ENCODE measurements around the gene ANTXRL.

DNA sequence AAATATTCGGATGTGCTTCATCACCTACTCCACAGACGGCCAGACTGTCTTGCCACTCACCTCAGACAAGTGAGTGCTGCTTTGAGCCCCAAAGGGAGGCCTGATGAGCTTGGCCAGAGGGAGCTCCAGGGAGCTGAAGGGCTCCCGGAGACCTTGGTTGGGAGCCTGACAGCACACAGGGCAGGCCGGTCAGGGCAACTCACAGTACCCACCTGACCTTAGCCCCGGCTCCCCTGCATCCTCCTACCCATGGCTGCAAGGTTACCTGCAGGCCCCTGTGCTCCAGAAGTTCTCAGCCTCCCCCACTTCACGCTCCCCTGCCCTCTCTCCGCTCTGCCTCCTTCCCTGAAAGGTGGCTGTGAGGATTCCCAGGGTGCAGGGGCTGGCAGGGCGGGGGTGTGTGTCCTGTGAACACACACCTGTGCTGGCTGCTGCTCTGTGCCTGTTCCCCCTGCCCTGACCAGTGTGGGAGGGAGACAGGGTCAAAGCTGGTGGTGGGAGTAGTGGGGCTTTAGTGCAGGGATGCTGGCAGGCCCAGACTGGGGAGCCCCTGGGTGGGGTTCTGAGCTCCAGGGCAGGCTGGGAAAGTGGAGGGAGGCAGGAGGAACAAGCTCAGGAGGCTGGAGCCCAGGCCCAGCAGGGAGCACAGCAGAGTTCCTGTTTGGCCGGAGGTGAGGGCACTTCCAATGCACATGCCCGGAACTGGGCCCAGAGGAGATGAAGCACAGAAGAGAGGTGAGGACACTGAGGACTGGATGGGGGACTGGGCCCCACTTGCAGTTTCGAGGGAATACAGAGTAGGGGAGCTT lies 7.2 kb downstream of the ANTXRL start:
- TF ChIP-seq, protein P1, sequence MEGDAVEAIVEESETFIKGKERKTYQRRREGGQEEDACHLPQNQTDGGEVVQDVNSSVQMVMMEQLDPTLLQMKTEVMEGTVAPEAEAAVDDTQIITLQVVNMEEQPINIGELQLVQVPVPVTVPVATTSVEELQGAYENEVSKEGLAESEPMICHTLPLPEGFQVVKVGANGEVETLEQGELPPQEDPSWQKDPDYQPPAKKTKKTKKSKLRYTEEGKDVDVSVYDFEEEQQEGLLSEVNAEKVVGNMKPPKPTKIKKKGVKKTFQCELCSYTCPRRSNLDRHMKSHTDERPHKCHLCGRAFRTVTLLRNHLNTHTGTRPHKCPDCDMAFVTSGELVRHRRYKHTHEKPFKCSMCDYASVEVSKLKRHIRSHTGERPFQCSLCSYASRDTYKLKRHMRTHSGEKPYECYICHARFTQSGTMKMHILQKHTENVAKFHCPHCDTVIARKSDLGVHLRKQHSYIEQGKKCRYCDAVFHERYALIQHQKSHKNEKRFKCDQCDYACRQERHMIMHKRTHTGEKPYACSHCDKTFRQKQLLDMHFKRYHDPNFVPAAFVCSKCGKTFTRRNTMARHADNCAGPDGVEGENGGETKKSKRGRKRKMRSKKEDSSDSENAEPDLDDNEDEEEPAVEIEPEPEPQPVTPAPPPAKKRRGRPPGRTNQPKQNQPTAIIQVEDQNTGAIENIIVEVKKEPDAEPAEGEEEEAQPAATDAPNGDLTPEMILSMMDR (IDR thresholded peaks at IDR 0.05; ENCODE audit: low read depth, low read length), result no peak
- no peak for TF ChIP-seq EZH2phosphoT487 (IDR thresholded peaks at IDR 0.05; ENCODE audit: low read depth)
